H1 (cell line): ENCODE data around the gene ZBED6. TPM values are rescaled to one million over a fixed set of nuclear protein-coding genes. Genes with fewer than 3 reads are reported as not detected.
"Not testable (repeated sequence)": the region's sequence is repeated elsewhere in the genome, so short reads cannot be mapped to it uniquely, and the experiment has no call there.

Experiments used
- CTCF ChIA-PET: fragments of 300-600 bp; sonication (Branson Sonifier 250); formaldehyde crosslinking; loops from one replicate; lab custom pipeline; 2021; ENCODE audit not compliant: partially characterized antibody; lab: Charles Lee
- POLR2A ChIA-PET: fragments of 300-600 bp; sonication (Branson Sonifier 250); formaldehyde crosslinking; loops from one replicate; lab custom pipeline; 2021; ENCODE audit warnings: inconsistent platforms; ENCODE audit not compliant: partially characterized antibody; lab: Charles Lee
- DNase-seq, 2 experiments: peaks; one replicate each; pipeline versions ENCODE4 v3.0.0 to v3.0.0-alpha.2; 2010 to 2022; ENCODE audit warnings: low spot score in 2 of 2, low read depth in 1 of 2, mixed read lengths in 1 of 2
- FAIRE-seq: peaks from 2 replicates; lab custom pipeline; 2011; peaks lifted over from hg19 to GRCh38; lab: Jason Lieb, UNC
- H2AFZ ChIP-seq: 2 replicates; pipeline ENCODE4 v1.8.1; 2012; ENCODE audit warnings: low read length, inconsistent platforms
- H2AK5ac ChIP-seq: 2 replicates; pipeline ENCODE4 v1.6.1; 2013; ENCODE audit warnings: low read depth, low read length
- H2BK120ac ChIP-seq: replicated peaks from 2 replicates; pipeline ENCODE3; 2013; ENCODE audit warnings: low read depth, low read length, inconsistent platforms
- H2BK12ac ChIP-seq: 2 replicates; pipeline ENCODE4 v1.6.1; 2013; ENCODE audit warnings: low read depth, low read length
- H2BK15ac ChIP-seq: 2 replicates; pipeline ENCODE4 v1.6.1; 2013; ENCODE audit warnings: low read length
- H2BK20ac ChIP-seq: 2 replicates; pipeline ENCODE4 v1.6.1; 2013; ENCODE audit warnings: low read length
- H2BK5ac ChIP-seq: 2 replicates; pipeline ENCODE4 v1.6.1; 2013; ENCODE audit warnings: low read depth, low read length
- H3K14ac ChIP-seq: 2 replicates; pipeline ENCODE4 v1.6.1; 2013; ENCODE audit warnings: inconsistent platforms; ENCODE audit not compliant: insufficient read length
- H3K18ac ChIP-seq: 2 replicates; pipeline ENCODE4 v1.6.1; 2013; ENCODE audit warnings: low read length; ENCODE audit errors: extremely low read depth
- H3K23ac ChIP-seq: 2 replicates; pipeline ENCODE4 v1.6.1; 2013; ENCODE audit warnings: inconsistent platforms; ENCODE audit not compliant: insufficient read length
- H3K23me2 ChIP-seq: 2 replicates; pipeline ENCODE4 v1.6.1; 2013; ENCODE audit warnings: low read depth, low read length
- H3K27ac ChIP-seq: 2 replicates; pipeline ENCODE4 v1.6.1; 2011; ENCODE audit warnings: low read depth, low read length, inconsistent platforms
- H3K27me3 ChIP-seq, 4 experiments: replicated peaks in 1 of 4; 1 replicate in 1 of 4; 2 replicates in 3 of 4; pipeline versions ENCODE4 v1.6.1 to v1.8.1; 2011 to 2013; ENCODE audit warnings: low read length in 3 of 4, mild to moderate bottlenecking in 3 of 4, inconsistent platforms in 2 of 4, mixed read lengths in 2 of 4, moderate library complexity in 1 of 4; ENCODE audit not compliant: control insufficient read depth in 3 of 4, insufficient read depth in 3 of 4; ENCODE audit errors: extremely low read depth in 1 of 4
- H3K36me3 ChIP-seq, 4 experiments: 2 replicates each; pipeline versions ENCODE4 v1.6.1 to v1.8.1; 2011 to 2013; ENCODE audit warnings: mild to moderate bottlenecking in 4 of 4, low read length in 3 of 4, moderate library complexity in 2 of 4, control low read depth in 1 of 4, inconsistent platforms in 1 of 4; ENCODE audit not compliant: insufficient read depth in 4 of 4, control insufficient read depth in 2 of 4
- H3K4ac ChIP-seq: replicated peaks from 2 replicates; pipeline ENCODE3; 2013; ENCODE audit warnings: low read length, low read depth, mixed read lengths, inconsistent platforms; ENCODE audit not compliant: insufficient read length
- H3K4me1 ChIP-seq, 4 experiments: replicated peaks in 1 of 4; 1 replicate in 1 of 4; 2 replicates in 3 of 4; pipeline versions ENCODE4 v1.6.1 to v1.8.1; 2011 to 2013; ENCODE audit warnings: low read length in 3 of 4, inconsistent platforms in 2 of 4, mixed read lengths in 1 of 4; ENCODE audit not compliant: insufficient read depth in 4 of 4, control insufficient read depth in 3 of 4
- H3K4me2 ChIP-seq, 2 experiments: 2 replicates each; pipeline versions ENCODE4 v1.6.1 to v1.8.1; 2011 to 2013; ENCODE audit warnings: low read depth in 2 of 2, low read length in 2 of 2, control low read depth in 1 of 2, inconsistent platforms in 1 of 2, mild to moderate bottlenecking in 1 of 2; ENCODE audit not compliant: insufficient read depth in 1 of 2
- H3K4me3 ChIP-seq, 4 experiments: fragments of 200-600, 300-600 bp in 1 of 4; sonication (generic), shearing (Covaris generic), sonication (Bioruptor Twin) in 1 of 4; 2 replicates each; pipeline versions ENCODE4 v1.5.1 to v1.8.1; 2011 to 2016; ENCODE audit warnings: low read length in 4 of 4, low read depth in 3 of 4, control low read depth in 2 of 4, inconsistent platforms in 2 of 4, mild to moderate bottlenecking in 2 of 4, mixed read lengths in 1 of 4, moderate library complexity in 1 of 4; ENCODE audit not compliant: insufficient read depth in 2 of 4; ENCODE audit errors: extremely low read depth in 1 of 4
- H3K56ac ChIP-seq: replicated peaks from 2 replicates; pipeline ENCODE3; 2013; ENCODE audit warnings: low read depth, mild to moderate bottlenecking, mixed read lengths, low read length, inconsistent platforms; ENCODE audit not compliant: insufficient read length
- H3K79me1 ChIP-seq: 2 replicates; pipeline ENCODE4 v1.6.1; 2013; ENCODE audit warnings: low read depth, low read length, control low read depth
- H3K79me2 ChIP-seq, 2 experiments: 2 replicates each; pipeline versions ENCODE4 v1.6.1 to v1.8.1; 2012 to 2013; ENCODE audit warnings: low read length in 2 of 2, mild to moderate bottlenecking in 2 of 2, inconsistent platforms in 1 of 2; ENCODE audit not compliant: insufficient read depth in 2 of 2, control insufficient read depth in 1 of 2
- H3K9ac ChIP-seq, 4 experiments: replicated peaks in 1 of 4; 1 replicate in 1 of 4; 2 replicates in 3 of 4; pipeline versions ENCODE4 v1.6.1 to v1.8.1; 2011 to 2013; ENCODE audit warnings: low read depth in 3 of 4, low read length in 3 of 4, control low read depth in 2 of 4, mild to moderate bottlenecking in 2 of 4, moderate library complexity in 2 of 4, inconsistent platforms in 1 of 4; ENCODE audit errors: extremely low read depth in 1 of 4
- H3K9me3 ChIP-seq, 2 experiments: 2 replicates each; pipeline versions ENCODE4 v1.6.1 to v1.8.1; 2012 to 2013; ENCODE audit warnings: mild to moderate bottlenecking in 2 of 2, moderate library complexity in 2 of 2, control low read depth in 1 of 2, inconsistent platforms in 1 of 2, low read depth in 1 of 2, low read length in 1 of 2, mixed read lengths in 1 of 2; ENCODE audit not compliant: insufficient read depth in 2 of 2
- H4K20me1 ChIP-seq, 2 experiments: replicated peaks in 1 of 2; 2 replicates each; pipeline versions ENCODE3 to v1.8.1; 2011 to 2013; ENCODE audit warnings: inconsistent platforms in 2 of 2, low read length in 2 of 2, mild to moderate bottlenecking in 1 of 2; ENCODE audit not compliant: insufficient read depth in 2 of 2, control insufficient read depth in 1 of 2
- H4K5ac ChIP-seq: 2 replicates; pipeline ENCODE4 v1.6.1; 2013; ENCODE audit warnings: low read length, low read depth, mixed read lengths, inconsistent platforms; ENCODE audit not compliant: insufficient read length
- H4K8ac ChIP-seq: 2 replicates; pipeline ENCODE4 v1.8.0; 2013; ENCODE audit warnings: mild to moderate bottlenecking, moderate library complexity, low read length, inconsistent platforms; ENCODE audit not compliant: insufficient read depth; ENCODE audit errors: extremely low read depth
- H4K91ac ChIP-seq: replicated peaks from 2 replicates; pipeline ENCODE3; 2013; ENCODE audit warnings: low read length, mixed read lengths, inconsistent platforms; ENCODE audit not compliant: insufficient read length
- BRCA1 ChIP-seq: IDR thresholded peaks from 2 replicates; pipeline ENCODE4 v1.6.1; 2012; ENCODE audit warnings: low read depth, low read length, improper control_type of control experiment
- CBX8 ChIP-seq: fragments of 300-800, 300-1000 bp; sonication (generic); IDR thresholded peaks from 2 replicates; pipeline ENCODE4 v1.7.1; 2016; ENCODE audit warnings: low read depth, low read length, borderline replicate concordance
- EP300 ChIP-seq, 2 experiments: IDR thresholded peaks; 1 replicate in 1 of 2; 2 replicates in 1 of 2; pipeline ENCODE4 v1.6.1; 2011 to 2012; ENCODE audit warnings: low read depth in 2 of 2, low read length in 2 of 2, mild to moderate bottlenecking in 2 of 2, borderline replicate concordance in 1 of 2, inconsistent platforms in 1 of 2, moderate library complexity in 1 of 2
- GTF2F1 ChIP-seq: IDR thresholded peaks from 2 replicates; pipeline ENCODE4 v1.6.1; 2012; ENCODE audit warnings: low read depth, low read length, improper control_type of control experiment, borderline replicate concordance
- HDAC6 ChIP-seq: IDR thresholded peaks from one replicate; pipeline ENCODE4 v1.7.1; 2012; ENCODE audit warnings: low read depth, mild to moderate bottlenecking, inconsistent platforms, low read length, moderate library complexity
- POU5F1 ChIP-seq: IDR thresholded peaks from 2 replicates; pipeline ENCODE4 v1.6.1; 2011; ENCODE audit warnings: low read depth, mild to moderate bottlenecking, low read length, moderate library complexity
- TBP ChIP-seq: IDR thresholded peaks from 2 replicates; pipeline ENCODE4 v1.6.1; 2011; ENCODE audit warnings: low read depth, low read length, improper control_type of control experiment
- WGBS, 2 experiments: shearing (Covaris generic) in 1 of 2; methylation state at CpG; one replicate each; pipeline versions ENCODE4 v1.1.6 to v1.1.7; 2013 to 2015; ENCODE audit warnings: low lambda C conversion rate in 2 of 2, mixed read lengths in 2 of 2, inconsistent platforms in 1 of 2, low coverage in 1 of 2, missing lambda C conversion rate in 1 of 2; ENCODE audit not compliant: insufficient replicate concordance in 2 of 2, insufficient coverage in 1 of 2, insufficient read length in 1 of 2; ENCODE audit errors: extremely low coverage in 1 of 2, missing lambda C conversion rate in 1 of 2; 5-methylcytosine and 5-hydroxymethylcytosine counted together
- polyA plus RNA-seq, 7 experiments: library from polyadenylated mRNA; depleted of rRNA in 3 of 7; stranded (reverse) in 5 of 7; unstranded in 2 of 7; fragments of >200 nt in 5 of 7; fragments of 200-250 nt in 2 of 7; gene quantifications; 1 replicate in 5 of 7; 2 replicates in 1 of 7; 4 replicates in 1 of 7; pipeline versions ENCODE4 v1.2.1 to v1.2.3, GENCODE V29; 2011 to 2013; ENCODE audit warnings: missing spikeins in 2 of 7, mixed read lengths in 2 of 7
- total RNA-seq: library from RNA; stranded (reverse); fragmentation: NEBNext Ultra II Directional; extraction: Animal tissue kit (Norgen Biotek cat#: 25700); gene quantifications from 2 replicates; pipeline ENCODE4 v1.2.1, GENCODE V29; 2021

Gene ZBED6
- total and polyA plus RNA-seq, 2 of the 8 experiments (the other 6 are each of a cell fraction or from before 2014, with no cell fraction given): 1.4 to 25.9 TPM

GRCh38 chr1:203751051-203751450, 44.4 kb upstream of the ZBED6 start (continued):
- TF ChIP-seq POU5F1 (no peak), GTF2F1 (no peak), EP300 (IDR thresholded peaks at IDR 0.05; ENCODE audit: borderline replicate concordance in 1 of 2, low read depth in 2 of 2, low read length in 2 of 2) (no peak), BRCA1 (no peak), TBP (no peak), CBX8 (no peak), HDAC6 (no peak)

- POLR2A ChIA-PET, CTCF ChIA-PET: not testable (repeated sequence)
These were observed 43.6 kb upstream of the ZBED6 start for GRCh38 chr1:203751618-203752361.

More at GRCh38 chr1:203751618-203752361, 43.6 kb upstream of the ZBED6 start:
- H3K9ac ChIP-seq, FAIRE-seq, H2BK120ac ChIP-seq, H3K27ac ChIP-seq, H2BK15ac ChIP-seq, H2BK5ac ChIP-seq, H3K56ac ChIP-seq, H4K20me1 ChIP-seq, H3K4me2 ChIP-seq, H4K8ac ChIP-seq, H3K18ac ChIP-seq, H2BK20ac ChIP-seq, DNase-seq, H3K9me3 ChIP-seq, H3K27me3 ChIP-seq, H2BK12ac ChIP-seq, H2AK5ac ChIP-seq, H3K23ac ChIP-seq, H3K23me2 ChIP-seq, H4K91ac ChIP-seq, H3K4ac ChIP-seq, H4K5ac ChIP-seq, H2AFZ ChIP-seq, H3K79me1 ChIP-seq, H3K4me3 ChIP-seq, H3K36me3 ChIP-seq, H3K79me2 ChIP-seq, H3K4me1 ChIP-seq, H3K14ac ChIP-seq: not testable (repeated sequence)
- WGBS, 2 experiments: 85% methylated on average over 3 of the region's 5 CpGs; no CpG with 5 or more reads in 1 of the 2 experiments
